AG04450 (cell line): ENCODE results near the gene UTF1. TPM values are rescaled to one million over a fixed set of nuclear protein-coding genes. Genes with fewer than 3 reads are reported as not detected.

Experiments used
- CTCF ChIA-PET: fragments of 300-600, 350-600 bp; formaldehyde crosslinking; extraction: SDS; loops from one replicate; lab custom pipeline; 2022; ENCODE audit warnings: antibody characterized with exemption, inconsistent platforms; lab: Charles Lee
- POLR2A ChIA-PET: fragments of 350-600 bp; formaldehyde crosslinking; extraction: SDS; loops from one replicate; lab custom pipeline; 2021; ENCODE audit warnings: antibody characterized with exemption, inconsistent platforms; lab: Yijun Ruan, JAX
- DNase-seq: peaks from one replicate; pipeline ENCODE4 v3.0.0-alpha.2; 2011; ENCODE audit warnings: low read depth, low spot score
- H3K27ac ChIP-seq: one replicate; pipeline ENCODE4 v1.5.1; 2012; ENCODE audit warnings: low read depth, low read length, control low read depth
- H3K27me3 ChIP-seq: one replicate; pipeline ENCODE4 v1.6.0; 2012; ENCODE audit warnings: low read length; ENCODE audit not compliant: control insufficient read depth, insufficient read depth
- H3K4me3 ChIP-seq: 2 replicates; pipeline ENCODE4 v1.5.1; 2011; ENCODE audit warnings: mild to moderate bottlenecking, low read depth, low read length, control low read depth
- H3K9me3 ChIP-seq: 2 replicates; pipeline ENCODE4 v1.5.1; 2012; ENCODE audit warnings: low read length; ENCODE audit not compliant: control insufficient read depth, insufficient read depth
- polyA plus RNA-seq: library from polyadenylated mRNA; depleted of rRNA; stranded (reverse); fragments of >200 nt; gene quantifications from 2 replicates; pipeline ENCODE4 v1.2.3, GENCODE V29; 2011
- TF ChIP-seq, protein P1 (sequence below): IDR thresholded peaks from 2 replicates; pipeline ENCODE4 v1.5.1; 2011; ENCODE audit warnings: low read depth, low read length, control low read depth, inconsistent platforms

UTF1 gene
- polyA plus RNA-seq, 1 experiment, result not detected

DNA sequence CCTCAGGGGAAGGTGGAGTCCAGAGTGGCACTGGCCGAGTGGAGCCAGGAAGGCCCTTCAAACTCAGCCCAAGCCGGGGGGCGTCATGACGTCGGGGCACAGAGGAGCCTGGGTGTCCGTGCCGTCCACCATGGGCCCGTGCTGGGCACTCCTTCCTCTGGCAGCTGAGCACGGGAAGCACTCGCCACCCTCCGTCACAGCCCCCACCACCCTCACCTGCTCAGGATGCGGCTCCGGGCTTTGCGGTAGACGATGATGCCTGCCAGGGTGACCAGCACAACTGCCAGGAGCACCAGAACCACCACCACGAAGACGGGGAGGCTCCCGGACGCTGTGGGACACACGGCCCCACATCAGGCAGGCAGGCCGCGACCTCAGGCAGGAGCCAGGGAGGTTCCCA lies 38.5 kb downstream of the UTF1 start:
- ChIA-PET CTCF (no interaction called here), POLR2A (no interaction called here)
- DNase-seq, result no peak
- TF ChIP-seq, protein P1, sequence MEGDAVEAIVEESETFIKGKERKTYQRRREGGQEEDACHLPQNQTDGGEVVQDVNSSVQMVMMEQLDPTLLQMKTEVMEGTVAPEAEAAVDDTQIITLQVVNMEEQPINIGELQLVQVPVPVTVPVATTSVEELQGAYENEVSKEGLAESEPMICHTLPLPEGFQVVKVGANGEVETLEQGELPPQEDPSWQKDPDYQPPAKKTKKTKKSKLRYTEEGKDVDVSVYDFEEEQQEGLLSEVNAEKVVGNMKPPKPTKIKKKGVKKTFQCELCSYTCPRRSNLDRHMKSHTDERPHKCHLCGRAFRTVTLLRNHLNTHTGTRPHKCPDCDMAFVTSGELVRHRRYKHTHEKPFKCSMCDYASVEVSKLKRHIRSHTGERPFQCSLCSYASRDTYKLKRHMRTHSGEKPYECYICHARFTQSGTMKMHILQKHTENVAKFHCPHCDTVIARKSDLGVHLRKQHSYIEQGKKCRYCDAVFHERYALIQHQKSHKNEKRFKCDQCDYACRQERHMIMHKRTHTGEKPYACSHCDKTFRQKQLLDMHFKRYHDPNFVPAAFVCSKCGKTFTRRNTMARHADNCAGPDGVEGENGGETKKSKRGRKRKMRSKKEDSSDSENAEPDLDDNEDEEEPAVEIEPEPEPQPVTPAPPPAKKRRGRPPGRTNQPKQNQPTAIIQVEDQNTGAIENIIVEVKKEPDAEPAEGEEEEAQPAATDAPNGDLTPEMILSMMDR, result no peak
- Histone ChIP-seq H3K9me3 (no peaks in the 10 kb centered on the region; the same call in 1 of the 2 replicates), H3K27me3 (no peaks in the 10 kb centered on the region), H3K27ac (no peak overlapping the region), H3K4me3 (no peak overlapping the region)

DNA sequence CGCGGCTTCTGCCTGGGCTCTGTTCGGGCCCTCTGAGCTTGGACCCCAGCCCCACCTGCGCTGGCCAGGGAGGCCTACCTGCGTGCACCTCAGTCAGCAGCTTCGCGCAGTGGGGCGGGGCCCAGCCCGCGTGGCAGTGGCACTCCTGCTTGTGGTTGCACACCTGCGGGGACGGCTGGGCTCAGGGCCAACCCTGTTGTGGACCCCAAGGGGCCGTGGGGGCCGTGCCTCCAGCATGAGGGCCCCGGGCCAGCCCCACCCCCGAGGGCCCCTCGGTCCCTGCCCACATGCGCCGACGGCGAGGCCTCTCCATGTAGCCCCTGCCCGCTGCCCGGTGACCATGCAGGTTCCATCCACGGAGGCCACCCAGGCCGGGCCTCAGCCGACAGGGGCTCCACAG lies 39.4 kb downstream of the UTF1 start:
- TF ChIP-seq, protein P1, result no peak
- ChIA-PET POLR2A (no interaction called here), CTCF (no interaction called here)
- Histone ChIP-seq H3K4me3 (no peak overlapping the region), H3K27ac (no peak overlapping the region), H3K27me3 (no peaks in the 10 kb centered on the region), H3K9me3 (no peaks in the 10 kb centered on the region; the same call in 1 of the 2 replicates)
- no peak for DNase-seq

DNA sequence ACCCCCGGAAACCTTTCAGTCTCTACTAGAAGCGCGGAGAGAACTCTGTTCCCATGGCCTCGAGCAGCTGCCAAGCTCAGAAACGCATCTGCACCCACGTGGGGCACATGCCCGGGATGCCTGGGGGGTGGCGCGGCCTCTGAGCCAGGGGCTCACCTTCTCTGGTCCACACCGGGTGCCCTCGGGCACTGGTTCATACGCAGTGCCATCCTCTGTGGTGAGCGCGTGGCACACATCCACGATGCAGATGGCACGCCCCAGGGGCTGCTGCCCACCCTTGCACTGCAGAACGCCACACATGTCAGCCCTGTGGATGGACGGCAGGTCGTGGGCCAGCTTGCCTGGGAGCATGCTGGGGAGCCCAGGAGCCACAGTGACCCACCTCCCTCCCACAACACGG lies 40.2 kb downstream of the UTF1 start:
- Histone ChIP-seq H3K9me3 (no peaks in the 10 kb centered on the region; the same call in 1 of the 2 replicates), H3K27me3 (peaks cover 6% of the 10 kb centered on the region), H3K27ac (no peak overlapping the region), H3K4me3 (no peak overlapping the region)
- TF ChIP-seq, protein P1, result no peak
- ChIA-PET POLR2A (no interaction called here), CTCF (no interaction called here)
- DNase-seq, result no peak

DNA sequence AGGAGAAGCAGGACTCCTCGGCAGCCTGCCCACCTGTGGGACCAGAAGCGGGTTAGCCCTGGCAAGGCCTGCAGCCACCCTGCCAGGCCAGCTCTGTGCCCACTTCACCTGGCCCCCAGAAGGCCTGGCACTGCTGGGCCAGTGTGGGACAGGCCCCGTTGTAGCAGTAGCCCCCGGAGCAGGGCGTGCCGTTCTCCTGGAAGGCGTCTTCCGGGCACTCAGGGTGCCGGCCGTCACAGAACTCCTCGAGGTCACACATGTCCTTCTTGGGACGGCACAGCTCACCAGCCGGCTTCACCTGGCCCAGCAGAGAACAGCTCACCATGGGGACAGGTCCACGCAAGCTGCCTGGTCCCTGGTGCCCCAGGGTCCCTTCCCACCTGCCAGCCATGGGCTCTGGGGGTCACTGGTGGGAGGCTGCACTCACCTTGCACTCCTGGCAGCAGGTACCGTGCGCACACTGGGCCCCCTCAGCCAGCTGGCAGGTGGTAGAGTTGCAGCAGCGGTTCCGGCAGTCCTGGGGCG lies 40.8 kb downstream of the UTF1 start:
- CTCF ChIA-PET, result no interaction called here
- TF ChIP-seq, protein P1, result no peak
- Histone ChIP-seq H3K4me3 (no peak overlapping the region), H3K27ac (no peak overlapping the region), H3K27me3 (peaks cover 8% of the 10 kb centered on the region), H3K9me3 (no peaks in the 10 kb centered on the region; the same call in 1 of the 2 replicates)
- POLR2A ChIA-PET, result no interaction called here
- no peak for DNase-seq

DNA sequence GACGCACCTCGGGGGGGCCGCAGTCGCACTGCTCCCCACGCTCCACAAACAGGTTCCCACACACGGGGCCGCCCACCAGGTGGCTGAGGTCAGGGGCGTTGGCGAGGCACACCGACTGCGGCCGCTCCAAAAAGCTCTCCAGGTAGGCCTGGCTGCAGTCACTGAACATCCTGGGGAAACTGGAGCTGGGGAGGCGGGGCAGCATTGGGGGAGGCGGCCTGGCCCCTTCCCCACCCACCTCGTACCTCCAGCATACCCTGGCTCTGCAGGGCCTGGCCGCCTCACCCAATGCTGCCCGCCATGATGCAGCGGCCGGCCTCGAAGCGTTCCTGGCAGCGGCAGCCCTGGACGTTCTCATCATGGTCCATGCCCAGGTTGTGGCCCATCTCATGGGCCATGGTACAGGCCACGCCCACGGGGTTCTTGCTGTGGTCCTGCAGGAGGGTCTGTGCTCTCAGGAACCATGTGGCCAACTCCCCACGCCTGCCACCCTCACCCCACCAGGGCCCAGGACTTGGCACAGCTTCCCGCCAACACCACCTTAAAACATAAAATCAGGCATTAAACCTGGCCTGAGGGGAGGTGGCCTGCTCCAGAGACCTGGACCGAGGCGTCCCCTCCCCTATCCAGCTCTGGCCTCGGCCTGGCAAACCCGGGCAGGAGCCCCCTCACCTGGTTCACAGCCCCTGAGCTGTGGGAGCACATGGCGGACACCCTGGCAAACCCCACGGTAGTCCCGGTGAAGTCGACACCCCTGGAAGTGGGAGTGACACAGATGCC lies 41.7 kb downstream of the UTF1 start:
- ChIA-PET POLR2A (no interaction called here), CTCF (no interaction called here)
- no peak for DNase-seq

More for the DNA sequence above, 41.7 kb downstream of the UTF1 start:
- no peak overlapping the region for H3K4me3 ChIP-seq
- no peak overlapping the region for H3K27ac ChIP-seq
- TF ChIP-seq, protein P1, result no peak
- H3K27me3 ChIP-seq, result peaks cover 14% of the 10 kb centered on the region
- no peaks in the 10 kb centered on the region; the same call in 1 of the 2 replicates for H3K9me3 ChIP-seq
